ENCODE data around the gene PRCD. TPM values are rescaled to one million over a fixed set of nuclear protein-coding genes. Genes with fewer than 3 reads are reported as not detected.

Gene PRCD
- total RNA-seq, 1 donor from 2014 or later: 0.54 TPM

DNA sequence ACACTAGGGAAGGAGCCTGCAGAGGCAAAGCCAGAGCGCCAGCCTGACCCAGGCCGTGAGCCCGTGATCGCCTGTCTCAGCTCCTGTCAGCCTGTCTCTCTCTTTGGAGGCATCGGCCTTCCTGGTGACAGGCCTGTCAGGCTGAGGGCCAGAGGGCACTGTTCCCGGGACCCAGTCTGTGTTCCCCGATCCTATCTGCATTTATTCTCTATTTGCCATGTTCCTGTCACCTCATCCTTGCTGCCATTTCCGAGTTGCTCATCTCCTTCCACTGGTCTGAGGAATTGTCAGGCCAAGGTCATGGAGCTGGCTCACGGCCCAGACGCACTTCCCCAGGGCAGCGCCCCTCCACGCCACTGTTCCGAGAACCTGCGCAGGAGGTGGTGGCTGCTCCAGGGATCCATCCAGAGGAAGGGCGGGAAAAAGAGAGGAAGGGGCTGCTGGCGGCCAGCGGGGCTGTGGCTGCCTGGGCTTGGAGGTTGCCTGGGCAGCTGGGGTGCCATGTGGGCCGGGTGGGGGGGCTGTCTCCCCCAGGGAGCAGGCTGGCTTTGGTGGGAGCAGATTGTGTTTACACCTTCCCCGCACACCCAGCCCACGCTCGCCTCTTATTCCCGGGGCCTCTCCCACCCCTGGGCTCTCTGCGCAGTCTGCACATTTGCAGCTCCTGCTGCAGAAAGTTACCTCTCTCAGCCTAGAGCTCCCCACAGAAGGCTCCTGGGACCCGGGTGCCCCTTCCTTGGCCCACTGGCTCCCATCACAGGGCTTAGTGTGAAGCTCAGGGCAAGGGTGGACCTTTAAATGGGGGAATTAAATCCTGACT, 4.9 kb downstream of the PRCD start:
- TF ChIP-seq, protein P1, sequence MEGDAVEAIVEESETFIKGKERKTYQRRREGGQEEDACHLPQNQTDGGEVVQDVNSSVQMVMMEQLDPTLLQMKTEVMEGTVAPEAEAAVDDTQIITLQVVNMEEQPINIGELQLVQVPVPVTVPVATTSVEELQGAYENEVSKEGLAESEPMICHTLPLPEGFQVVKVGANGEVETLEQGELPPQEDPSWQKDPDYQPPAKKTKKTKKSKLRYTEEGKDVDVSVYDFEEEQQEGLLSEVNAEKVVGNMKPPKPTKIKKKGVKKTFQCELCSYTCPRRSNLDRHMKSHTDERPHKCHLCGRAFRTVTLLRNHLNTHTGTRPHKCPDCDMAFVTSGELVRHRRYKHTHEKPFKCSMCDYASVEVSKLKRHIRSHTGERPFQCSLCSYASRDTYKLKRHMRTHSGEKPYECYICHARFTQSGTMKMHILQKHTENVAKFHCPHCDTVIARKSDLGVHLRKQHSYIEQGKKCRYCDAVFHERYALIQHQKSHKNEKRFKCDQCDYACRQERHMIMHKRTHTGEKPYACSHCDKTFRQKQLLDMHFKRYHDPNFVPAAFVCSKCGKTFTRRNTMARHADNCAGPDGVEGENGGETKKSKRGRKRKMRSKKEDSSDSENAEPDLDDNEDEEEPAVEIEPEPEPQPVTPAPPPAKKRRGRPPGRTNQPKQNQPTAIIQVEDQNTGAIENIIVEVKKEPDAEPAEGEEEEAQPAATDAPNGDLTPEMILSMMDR (IDR thresholded peaks at IDR 0.05; ENCODE audit: unreplicated experiment): no peak
- no peak for DNase-seq (ENCODE audit: low spot score)
- Mint-ChIP-seq H3K4me3 (ENCODE audit: unreplicated experiment) (peak overlapping the region; percentile 65), H3K4me1 (ENCODE audit: unreplicated experiment) (peaks cover 3% of the 10 kb centered on the region), H3K27ac (ENCODE audit: unreplicated experiment) (no peak overlapping the region), H3K9me3 (ENCODE audit: unreplicated experiment) (no peaks in the 10 kb centered on the region), H3K36me3 (ENCODE audit: low read depth, unreplicated experiment) (no peaks in the 10 kb centered on the region), H3K27me3 (ENCODE audit: unreplicated experiment) (peaks cover 8% of the 10 kb centered on the region)

DNA sequence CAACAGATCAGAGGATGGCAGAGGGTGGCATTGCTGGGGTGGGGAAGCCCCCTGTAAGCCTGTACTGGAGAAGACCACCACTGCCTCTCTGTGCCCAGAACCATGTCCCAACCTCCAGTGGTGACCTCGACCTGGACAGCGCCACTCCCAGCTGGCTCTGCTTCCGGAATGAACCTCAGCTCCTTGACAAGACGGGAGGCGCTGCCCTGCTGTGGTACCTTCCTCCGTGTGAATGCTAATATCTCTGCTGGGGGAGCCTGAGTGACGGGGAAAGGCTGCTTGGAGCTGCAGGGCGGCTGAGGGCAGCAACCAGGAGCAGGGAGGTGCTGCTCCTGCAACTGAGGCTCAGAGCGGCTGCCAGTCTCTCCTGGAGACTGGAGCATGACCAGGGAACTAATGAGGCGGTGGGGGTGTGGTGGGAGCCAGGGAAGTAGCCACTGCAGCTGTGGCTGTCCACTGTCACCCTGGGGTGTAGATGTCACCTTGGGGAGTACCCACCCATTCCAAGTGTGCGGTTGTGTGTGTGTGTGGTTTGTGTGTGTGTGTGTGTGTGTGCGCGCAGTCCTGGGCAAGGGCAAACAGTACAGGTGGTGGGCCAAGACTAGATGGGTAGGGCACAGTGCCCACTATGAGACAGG, 6.2 kb downstream of the PRCD start:
- Mint-ChIP-seq H3K9me3 (ENCODE audit: unreplicated experiment) (no peaks in the 10 kb centered on the region), H3K36me3 (ENCODE audit: low read depth, unreplicated experiment) (no peaks in the 10 kb centered on the region), H3K4me1 (ENCODE audit: unreplicated experiment) (peaks cover 7% of the 10 kb centered on the region), H3K27ac (ENCODE audit: unreplicated experiment) (no peak overlapping the region), H3K27me3 (ENCODE audit: unreplicated experiment) (peaks cover 8% of the 10 kb centered on the region), H3K4me3 (ENCODE audit: unreplicated experiment) (no peak overlapping the region)
- TF ChIP-seq, protein P1 (IDR thresholded peaks at IDR 0.05; ENCODE audit: unreplicated experiment): no peak
- no peak for DNase-seq (ENCODE audit: low spot score)

DNA sequence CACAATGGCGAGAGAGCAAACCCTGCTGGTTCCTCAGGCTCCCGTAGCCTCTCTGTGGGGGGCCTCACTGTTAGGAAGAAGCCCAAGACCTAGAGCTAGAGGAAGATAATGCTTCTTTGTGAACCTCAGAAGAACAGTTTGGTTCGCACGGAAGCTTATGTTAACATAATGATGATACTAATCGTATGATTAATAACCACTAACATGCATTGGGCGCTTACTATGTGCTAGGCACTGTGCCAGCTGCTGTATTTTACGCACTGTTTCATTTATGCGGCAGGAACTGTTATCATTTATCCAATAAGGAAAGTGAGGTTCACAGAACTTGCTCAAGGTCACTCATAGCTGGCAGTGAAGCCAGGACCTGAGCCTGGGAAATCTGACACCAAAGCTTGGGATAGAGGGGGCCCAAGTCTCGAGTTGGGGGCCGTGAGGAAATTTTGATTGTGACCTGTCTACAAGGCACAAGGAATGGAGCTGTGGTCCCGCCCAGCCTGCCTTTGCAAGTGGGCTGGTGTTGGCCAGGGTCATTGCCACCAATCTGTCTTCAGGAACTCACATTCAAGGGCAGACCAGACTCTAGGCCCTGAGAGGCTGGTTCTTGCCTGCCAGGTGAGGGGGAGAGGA, 6.8 kb downstream of the PRCD start:
- TF ChIP-seq, protein P1 (IDR thresholded peaks at IDR 0.05; ENCODE audit: unreplicated experiment): no peak
- Mint-ChIP-seq H3K27me3 (ENCODE audit: unreplicated experiment) (peaks cover 8% of the 10 kb centered on the region), H3K36me3 (ENCODE audit: low read depth, unreplicated experiment) (no peaks in the 10 kb centered on the region), H3K27ac (ENCODE audit: unreplicated experiment) (peak overlapping the region; percentile 4), H3K4me3 (ENCODE audit: unreplicated experiment) (no peak overlapping the region), H3K4me1 (ENCODE audit: unreplicated experiment) (peaks cover 11% of the 10 kb centered on the region), H3K9me3 (ENCODE audit: unreplicated experiment) (no peaks in the 10 kb centered on the region)
- no peak for DNase-seq (ENCODE audit: low spot score)

DNA sequence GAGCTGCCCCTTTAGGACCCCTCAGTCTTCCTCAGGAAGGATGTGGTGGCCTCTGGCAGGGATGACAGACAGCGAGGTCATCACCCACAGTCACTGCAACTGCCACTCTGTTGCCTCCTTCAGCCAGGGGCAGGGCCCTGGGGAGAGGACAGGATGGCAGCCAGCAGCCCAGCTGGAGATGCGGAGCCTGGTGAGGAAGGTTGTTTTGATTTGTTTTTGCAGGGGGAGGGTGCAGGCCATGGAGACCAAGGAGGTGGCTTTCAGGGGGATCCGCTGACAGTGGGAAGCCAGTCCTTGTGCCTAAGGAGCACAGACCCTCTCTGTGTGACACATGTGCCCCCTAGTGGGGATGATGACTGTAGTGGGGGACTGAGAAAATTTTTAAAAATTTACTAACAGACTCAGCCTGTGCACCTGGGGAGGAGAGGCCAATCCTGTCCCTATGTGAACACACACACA, 7.4 kb downstream of the PRCD start:
- DNase-seq (ENCODE audit: low spot score): peak; percentile 70
- Mint-ChIP-seq H3K36me3 (ENCODE audit: low read depth, unreplicated experiment) (no peaks in the 10 kb centered on the region), H3K27me3 (ENCODE audit: unreplicated experiment) (peaks cover 8% of the 10 kb centered on the region), H3K27ac (ENCODE audit: unreplicated experiment) (no peak overlapping the region), H3K4me1 (ENCODE audit: unreplicated experiment) (peaks cover 13% of the 10 kb centered on the region), H3K4me3 (ENCODE audit: unreplicated experiment) (no peak overlapping the region), H3K9me3 (ENCODE audit: unreplicated experiment) (no peaks in the 10 kb centered on the region)
- TF ChIP-seq, protein P1 (IDR thresholded peaks at IDR 0.05; ENCODE audit: unreplicated experiment): peak; percentile 57

Measured in endothelial cell (in vitro differentiated cells).